ENCODE measurements around the gene CEP70.
A peak's percentile ranks its signal among the peaks of the same experiment; 100 is the strongest.
"Not testable (repeated sequence)": the region's sequence is repeated elsewhere in the genome, so short reads cannot be mapped to it uniquely, and the experiment has no call there.

Gene CEP70

DNA sequence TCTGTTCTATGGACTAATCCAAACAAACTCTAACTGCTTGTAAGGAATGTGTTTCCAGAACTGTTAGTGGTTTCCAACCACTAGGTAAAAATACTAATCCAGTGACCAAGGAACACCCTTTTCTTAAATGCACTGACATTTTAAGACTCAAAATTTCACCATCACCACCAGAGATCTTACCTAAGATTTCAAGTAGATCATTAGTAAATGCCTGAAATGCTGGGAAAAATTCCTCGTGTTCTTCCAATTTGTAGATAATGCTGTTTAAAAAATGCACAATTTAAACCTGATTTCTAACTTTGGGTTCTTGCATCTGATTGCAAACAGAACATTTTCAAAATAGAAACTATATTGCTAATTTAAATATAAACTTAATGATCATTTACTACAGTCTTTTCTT, 96.2 kb downstream of the CEP70 start:
- DNase-seq (ENCODE audit: insufficient read length, low spot score) (no peak), FAIRE-seq (no peak)
- no peak for TF ChIP-seq POLR2A (IDR thresholded peaks at IDR 0.05; ENCODE audit: low read depth, low read length)

DNA sequence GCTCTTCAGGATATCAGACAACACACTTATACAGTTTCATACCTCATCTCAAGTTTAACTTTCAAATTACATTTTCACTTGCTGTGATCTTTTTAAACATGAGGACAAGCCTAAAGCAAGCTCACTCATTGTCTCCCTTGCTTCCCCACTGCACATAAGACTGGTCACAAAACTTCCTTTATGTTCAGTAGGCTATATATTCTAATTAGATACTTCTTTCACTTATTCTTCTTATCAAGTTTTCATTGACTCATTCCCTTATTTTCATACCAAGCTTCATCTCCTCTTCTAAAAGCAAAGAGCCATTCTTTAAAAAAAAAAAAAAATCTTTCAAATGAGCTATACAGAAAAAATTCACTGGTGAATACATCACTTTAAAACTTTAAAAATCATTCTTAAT, 97.0 kb downstream of the CEP70 start:
- no peak for TF ChIP-seq POLR2A (IDR thresholded peaks at IDR 0.05; ENCODE audit: low read depth, low read length)
- no peak for FAIRE-seq
- no peak for DNase-seq (ENCODE audit: insufficient read length, low spot score)

DNA sequence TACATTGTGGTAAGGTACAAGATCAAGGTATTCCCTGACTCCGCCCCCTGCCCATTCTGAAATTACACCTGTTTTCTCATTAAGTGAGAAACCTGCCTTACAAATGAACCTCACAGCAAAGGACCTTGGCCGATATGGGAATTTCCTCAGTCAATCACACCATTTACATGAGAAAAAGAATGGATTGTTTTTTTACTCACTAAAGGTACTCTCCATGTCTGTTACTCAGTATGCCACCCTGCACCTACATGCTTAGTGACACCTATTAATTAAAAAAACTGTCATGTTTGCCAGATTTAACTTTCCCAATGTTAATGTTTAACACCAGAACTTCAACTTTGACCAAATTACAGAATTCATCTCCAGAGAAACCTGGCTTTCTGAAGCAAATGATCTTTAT, 97.6 kb downstream of the CEP70 start:
- DNase-seq (ENCODE audit: insufficient read length, low spot score) (no peak), FAIRE-seq (no peak)
- TF ChIP-seq POLR2A (IDR thresholded peaks at IDR 0.05; ENCODE audit: low read depth, low read length), result no peak

DNA sequence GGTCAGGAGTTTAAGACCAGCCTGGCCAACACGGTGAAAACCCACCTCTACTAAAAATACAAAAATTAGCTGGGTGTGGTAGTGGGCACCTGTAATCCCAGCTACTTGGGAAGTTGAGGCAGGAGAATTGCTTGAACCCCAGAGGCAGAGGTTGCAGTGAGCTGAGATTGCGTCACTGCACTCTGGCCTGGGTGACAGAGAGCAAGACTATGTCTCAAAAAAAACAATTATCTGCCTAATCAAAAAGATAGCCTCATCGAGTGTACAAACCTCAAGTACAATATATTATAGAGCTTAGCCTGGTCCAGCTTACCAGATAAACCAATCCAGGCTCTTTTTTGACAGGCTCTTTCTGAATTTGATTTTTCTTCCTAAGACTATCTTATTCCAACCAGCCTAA, 98.4 kb downstream of the CEP70 start:
- not testable (repeated sequence) for DNase-seq (ENCODE audit: insufficient read length, low spot score); FAIRE-seq

DNA sequence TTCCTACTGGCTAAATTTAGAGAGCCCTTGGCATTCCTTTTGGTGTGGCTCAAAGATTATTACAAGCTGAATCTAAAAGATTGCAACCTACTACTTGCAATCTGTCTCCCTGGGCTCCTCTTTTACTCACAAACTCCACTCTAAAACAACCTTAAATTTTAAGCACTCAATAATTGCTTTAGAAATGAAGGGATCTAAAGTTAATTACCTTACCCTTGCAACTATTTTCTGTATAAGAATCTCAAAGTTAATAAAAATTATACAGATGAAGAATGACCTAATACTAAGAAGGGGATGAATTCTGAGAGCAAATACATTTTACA, 99.5 kb downstream of the CEP70 start:
- FAIRE-seq (no peak), DNase-seq (ENCODE audit: insufficient read length, low spot score) (no peak)
- TF ChIP-seq POLR2A (IDR thresholded peaks at IDR 0.05; ENCODE audit: low read depth, low read length), result no peak

DNA sequence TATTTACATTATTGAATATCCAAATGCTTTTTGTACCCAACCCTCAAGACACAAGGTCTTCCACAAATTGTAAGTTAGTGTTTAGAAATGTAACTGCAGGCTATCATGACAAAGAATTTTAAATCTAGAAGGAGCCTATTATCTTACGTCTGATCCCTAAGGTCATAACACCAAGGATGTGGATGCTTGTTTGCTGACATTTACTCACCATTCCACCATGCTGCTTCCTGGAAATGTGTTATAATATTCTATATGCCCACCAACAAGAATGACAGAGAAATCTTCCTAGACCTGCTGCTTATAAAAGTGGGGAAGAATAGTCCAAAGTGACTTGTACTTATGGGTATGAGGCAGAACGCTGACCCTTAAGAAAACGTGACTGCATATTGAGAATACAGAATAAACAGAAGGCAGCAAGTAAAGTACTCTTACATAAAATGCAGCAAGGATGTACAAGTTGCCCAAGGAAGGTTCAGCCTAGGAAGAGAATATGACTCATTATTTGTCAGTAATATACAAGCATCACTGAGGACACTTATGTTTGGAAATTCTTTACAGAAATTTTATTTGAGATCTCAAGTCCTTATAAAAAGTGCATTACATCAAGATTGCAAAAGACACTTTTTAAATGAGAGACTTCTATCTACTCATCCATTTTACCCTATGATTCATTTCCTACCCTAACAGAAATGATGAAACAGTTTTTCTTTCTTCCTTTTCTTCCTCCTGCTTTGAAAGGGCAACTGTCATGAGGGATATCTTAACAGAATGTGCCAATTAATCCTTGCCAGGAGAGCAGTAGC, 100.1 kb downstream of the CEP70 start:
- no peak for TF ChIP-seq POLR2A (IDR thresholded peaks at IDR 0.05; ENCODE audit: low read depth, low read length)
- FAIRE-seq, result peak; percentile 87
- DNase-seq (ENCODE audit: insufficient read length, low spot score), result peak; percentile 16

DNA sequence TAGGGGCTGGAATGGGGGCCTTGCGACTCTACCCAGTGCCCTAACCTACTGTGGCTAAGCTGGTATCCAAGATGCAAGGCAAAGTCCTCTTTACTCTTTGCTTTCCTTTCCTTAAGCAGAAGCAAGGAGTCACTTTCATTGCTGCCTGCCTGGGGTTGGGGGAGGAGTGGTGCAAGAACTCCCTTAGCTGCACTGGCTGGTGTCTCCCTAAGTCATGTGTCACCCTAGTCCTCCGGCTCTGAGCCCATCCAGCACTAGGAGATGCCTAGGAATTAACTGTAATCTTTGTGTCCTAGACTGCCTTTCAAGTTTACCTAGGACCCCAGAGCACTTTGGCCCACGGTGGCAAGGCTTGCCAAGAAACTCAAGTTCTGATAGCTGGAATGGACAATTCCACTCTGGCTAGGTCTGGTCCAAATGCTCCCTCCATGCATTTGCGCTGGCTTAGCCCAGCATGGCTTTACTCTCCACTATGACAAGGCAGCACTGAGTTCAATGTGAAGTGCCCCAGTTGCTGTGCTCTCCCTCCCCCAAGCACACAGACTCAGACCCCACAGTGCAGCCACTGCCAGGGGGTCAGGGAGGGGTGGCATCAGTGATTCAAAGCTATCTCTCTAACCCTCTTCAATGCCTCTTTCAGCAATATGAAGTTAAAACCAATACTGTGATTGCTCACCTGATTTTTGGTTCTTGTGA, 100.9 kb downstream of the CEP70 start:
- no peak for FAIRE-seq
- TF ChIP-seq POLR2A (IDR thresholded peaks at IDR 0.05; ENCODE audit: low read depth, low read length), result no peak
- DNase-seq (ENCODE audit: insufficient read length, low spot score), result no peak

DNA sequence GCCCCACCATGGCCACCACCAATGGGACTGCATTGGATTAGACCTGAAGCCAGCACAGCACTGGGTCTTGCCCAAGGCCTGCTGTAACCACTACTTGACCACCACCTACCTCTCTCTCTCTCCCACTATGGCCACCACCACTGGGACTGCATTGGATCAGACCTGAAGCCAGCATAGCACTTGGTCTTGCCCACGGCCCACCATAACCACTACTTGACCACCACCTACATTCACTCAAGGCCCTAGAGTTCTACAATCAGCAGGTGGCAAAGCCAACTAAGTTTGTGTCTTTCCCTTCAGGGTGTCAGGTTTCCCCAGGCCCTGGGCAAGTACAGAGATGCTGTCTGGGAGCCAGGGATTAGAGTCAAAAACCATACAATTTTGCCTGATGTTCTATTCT, 102.1 kb downstream of the CEP70 start:
- FAIRE-seq, result no peak
- no peak for DNase-seq (ENCODE audit: insufficient read length, low spot score)
- TF ChIP-seq POLR2A (IDR thresholded peaks at IDR 0.05; ENCODE audit: low read depth, low read length), result no peak

DNA sequence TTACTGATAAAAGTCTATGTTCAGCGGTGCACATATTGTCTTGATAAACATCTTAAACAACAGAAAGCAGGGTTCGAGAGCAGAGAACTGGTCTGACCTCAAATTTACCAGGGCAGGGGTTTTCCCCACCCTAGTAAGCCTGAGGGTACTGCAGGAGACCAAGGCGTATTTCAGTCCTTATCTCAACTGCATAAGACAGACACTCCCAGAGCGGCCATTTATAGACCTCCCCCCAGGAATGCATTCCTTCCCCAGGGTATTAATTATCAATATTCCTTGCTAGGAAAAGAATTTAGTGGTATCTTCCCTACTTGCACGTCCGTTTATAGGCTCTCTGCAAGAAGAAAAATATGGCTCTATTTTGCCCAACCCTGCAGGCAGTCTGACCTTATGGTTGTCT, 107.5 kb downstream of the CEP70 start:
- not testable (repeated sequence) for FAIRE-seq; DNase-seq (ENCODE audit: insufficient read length, low spot score)

DNA sequence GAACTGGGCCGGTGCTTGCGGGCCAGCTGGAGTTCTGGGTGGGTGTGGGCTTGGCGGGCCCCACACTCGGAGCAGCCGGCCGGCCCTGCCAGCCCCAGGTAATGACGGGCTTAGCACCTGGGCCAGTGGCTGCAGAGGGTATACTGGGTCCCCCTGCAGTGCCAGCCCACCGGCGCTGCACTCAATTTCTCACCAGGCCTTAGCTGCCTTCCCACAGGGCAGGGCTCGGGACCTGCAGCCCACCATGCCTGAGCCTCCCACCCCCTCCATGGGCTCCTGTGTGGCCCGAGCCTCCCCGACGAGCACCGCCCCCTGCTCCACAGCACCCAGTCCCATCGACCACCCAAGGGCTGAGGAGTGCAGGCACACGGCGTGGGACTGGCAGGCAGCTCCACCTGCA, 109.4 kb downstream of the CEP70 start:
- DNase-seq (ENCODE audit: insufficient read length, low spot score); FAIRE-seq: not testable (repeated sequence)

DNA sequence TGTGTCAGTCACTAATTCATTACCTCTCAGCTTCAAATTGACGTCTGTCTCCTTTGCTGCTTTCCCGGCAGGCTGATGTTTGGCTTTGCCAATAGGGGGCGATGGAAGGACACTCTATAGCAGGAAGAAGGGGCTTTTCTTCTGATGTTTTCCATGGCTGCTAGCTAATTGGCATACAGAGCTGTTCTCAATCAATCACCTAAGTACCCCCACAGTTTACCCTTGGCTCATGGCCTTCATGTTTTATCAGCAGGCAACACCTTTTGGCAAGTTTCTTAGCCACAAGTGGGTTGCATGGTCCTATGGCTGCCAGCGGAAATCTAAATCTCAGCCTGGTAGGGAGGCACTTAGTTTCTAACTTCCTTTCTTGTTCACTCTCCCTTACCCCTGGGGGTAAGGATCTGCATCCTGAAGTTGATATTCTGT, 114.6 kb downstream of the CEP70 start:
- no peak for TF ChIP-seq POLR2A (IDR thresholded peaks at IDR 0.05; ENCODE audit: low read depth, low read length)
- FAIRE-seq, result peak; percentile 85
- DNase-seq (ENCODE audit: insufficient read length, low spot score), result no peak

DNA sequence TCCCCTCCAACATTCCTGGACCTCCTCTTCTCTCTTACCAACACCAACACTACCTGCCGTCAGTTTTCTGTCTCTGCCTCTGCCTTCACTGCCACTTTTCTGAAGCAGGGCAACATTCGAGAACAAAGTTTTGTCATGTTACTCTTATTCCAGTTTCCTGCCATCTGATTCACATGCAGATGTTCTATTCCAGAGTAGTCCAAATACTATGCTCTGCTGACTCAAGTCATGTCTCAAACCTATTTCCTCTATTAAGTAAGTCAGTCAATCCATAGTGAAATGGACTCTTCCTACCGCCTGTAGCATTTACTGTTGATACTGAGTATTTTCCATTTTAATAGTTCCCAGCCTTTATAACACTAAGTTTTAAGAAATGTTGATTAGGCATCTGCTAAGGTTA, 116.3 kb downstream of the CEP70 start:
- no peak for FAIRE-seq
- no peak for TF ChIP-seq POLR2A (IDR thresholded peaks at IDR 0.05; ENCODE audit: low read depth, low read length)
- DNase-seq (ENCODE audit: insufficient read length, low spot score), result no peak

DNA sequence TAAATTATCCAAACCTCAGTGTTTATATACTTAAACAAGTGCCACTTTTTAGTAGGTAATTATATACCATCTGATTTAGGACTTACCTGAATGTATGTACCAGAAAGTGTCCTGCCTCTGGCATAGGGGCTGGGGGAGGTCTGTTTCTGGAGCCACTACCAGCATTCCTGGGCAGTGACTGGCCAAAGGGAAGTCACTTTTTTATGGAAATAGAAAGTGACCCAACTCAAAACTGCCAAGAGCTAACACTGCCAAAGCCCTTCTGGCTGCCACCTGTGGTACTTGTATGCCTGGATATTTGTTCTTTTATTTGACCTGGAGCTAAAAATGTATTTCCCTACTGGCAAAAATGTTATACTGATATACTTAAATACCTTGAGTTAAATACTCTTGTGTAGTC, 116.9 kb downstream of the CEP70 start:
- no peak for FAIRE-seq
- no peak for TF ChIP-seq POLR2A (IDR thresholded peaks at IDR 0.05; ENCODE audit: low read depth, low read length)
- DNase-seq (ENCODE audit: insufficient read length, low spot score), result no peak

DNA sequence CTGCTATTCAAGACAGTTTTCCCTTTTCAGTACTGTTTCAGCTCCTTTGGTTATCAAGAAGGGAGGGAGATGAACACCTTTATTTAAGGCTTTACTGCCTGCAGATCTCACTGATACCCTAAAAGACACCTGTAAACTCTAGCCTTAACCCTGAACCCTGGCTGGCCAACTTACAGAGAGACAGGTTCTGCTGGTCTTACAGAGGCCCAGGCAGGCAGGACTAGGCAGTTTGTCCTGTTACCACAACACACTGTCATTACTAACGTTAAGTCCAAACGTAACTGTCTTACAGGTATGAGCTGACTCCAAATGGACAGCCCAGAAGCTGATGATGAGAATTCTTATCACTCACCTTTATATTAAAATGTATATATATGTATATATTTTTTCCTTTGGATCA, 117.5 kb downstream of the CEP70 start:
- DNase-seq (ENCODE audit: insufficient read length, low spot score) (no peak), FAIRE-seq (no peak)

DNA sequence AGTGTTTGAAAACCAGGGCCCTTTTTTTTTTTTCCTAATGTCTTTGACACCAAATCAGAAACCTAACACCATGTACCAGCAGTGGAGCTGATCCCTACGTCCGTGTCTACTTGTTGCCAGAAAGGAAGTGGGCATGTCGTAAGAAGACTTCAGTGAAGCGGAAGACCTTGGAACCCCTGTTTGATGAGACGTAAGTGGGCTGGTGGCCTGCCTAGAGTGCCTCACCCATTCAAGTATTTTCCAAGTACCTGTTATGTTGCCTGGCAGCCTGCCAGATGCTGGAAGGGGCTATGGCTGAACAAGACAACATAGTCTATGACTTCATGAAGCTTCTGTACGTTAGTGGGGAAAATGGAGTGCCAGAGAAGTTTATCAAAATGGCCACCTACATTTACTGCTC, 119.9 kb downstream of the CEP70 start:
- FAIRE-seq (no peak), DNase-seq (ENCODE audit: insufficient read length, low spot score) (no peak)
- TF ChIP-seq POLR2A (IDR thresholded peaks at IDR 0.05; ENCODE audit: low read depth, low read length), result no peak

More for the DNA sequence above, 117.5 kb downstream of the CEP70 start:
- TF ChIP-seq POLR2A (IDR thresholded peaks at IDR 0.05; ENCODE audit: low read depth, low read length), result no peak

Data from H54 (cell line).